ENCODE results near the gene KIAA0232.
"Not testable (repeated sequence)": the region's sequence is repeated elsewhere in the genome, so short reads cannot be mapped to it uniquely, and the experiment has no call there.

KIAA0232 gene

GRCh38 chr4:6782147-6782845, at the start of gene KIAA0232:
Gene KIAA0232, plus strand, starts transcription at chr4:6782727. Its CDS starts 41,727 bp downstream, at chr4:6824454.
- DNase-seq: peak; percentile 69 to 85 (median 80)

DNA sequence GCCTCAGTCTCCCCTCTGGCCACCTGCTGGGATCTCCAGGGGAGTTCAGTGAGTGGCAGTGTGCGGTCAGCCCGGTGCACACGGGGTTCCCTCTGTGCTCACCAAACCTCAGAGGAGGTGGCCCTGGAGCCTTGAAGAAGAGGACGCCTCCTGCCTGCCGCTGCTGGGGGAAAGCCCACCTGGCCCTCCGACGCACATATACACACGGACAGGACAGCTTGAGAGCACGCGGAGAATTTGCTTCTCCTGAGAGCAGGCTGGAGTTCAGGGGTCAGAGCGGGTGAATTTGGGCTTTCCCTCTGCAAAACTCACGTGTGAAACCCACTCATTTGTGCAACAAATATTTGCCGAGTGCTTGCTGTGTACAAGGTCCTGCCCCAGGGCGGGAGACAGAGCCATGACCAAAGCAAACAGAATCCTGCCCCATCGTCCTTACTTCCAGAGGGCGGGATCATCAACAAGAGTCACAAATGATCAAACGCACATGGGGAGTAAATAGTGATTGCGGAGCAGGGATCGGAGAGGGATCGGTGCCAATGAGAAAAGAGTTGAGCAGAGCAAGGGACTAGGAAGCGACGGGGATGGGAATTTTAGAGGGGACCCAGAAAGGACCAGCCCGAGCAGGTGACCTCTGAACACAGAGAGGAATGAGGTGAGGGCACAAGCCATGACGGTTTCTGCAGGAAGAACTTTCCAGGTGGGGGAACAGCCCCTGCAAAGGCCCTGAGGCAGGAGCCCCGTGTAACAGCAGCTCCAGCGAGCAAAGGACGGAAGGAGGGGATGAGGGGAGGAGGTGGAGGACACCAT, 49.0 kb upstream of the KIAA0232 start:
- no peak for DNase-seq

DNA sequence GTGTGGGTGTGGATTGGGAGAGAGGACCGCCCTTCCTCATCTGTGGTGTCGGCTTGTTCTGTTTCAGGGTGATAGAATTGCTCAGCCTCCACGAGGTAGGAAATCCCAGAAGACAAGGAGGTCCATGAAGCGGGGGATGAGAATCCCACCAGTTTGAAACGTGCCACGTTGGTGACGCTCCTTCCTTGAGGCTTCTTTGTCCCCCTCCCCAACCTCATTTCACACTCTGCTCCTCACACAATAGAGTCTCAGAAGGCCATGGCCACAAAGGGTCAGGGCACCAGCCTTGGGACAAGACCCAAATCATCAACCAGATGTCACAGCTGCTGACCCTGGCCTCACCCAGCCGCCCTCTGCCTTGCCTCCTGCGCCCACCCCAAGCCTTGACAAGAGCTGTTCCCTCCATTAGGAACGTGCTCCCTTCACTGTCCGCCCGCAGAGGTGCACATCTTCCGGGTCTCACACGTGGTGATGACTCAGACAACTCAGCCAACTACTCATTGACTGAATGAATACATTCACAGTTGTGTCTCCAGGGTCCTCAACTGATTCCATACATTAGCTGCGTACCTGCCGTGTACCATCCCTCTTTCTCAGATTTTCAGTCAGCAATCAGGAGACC, 48.3 kb upstream of the KIAA0232 start:
- DNase-seq: no peak

DNA sequence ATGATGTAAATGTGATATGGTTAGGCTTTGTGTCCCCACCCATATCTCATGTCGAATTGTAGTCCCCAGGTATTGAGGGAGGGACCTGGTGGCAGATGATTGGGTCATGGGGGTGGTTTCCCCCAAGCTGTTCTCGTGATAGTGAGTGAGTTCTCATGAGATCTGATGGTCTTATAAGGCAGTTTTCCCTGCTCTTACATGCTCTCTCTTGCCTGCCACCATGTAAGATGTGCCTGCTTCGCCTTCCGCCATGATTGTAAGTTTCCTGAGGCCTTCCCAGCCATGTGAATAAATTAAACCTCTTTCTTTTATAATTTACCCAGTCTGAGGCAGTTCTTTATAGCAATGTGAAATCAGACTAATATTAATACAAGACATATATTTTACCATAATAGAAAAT, 42.6 kb upstream of the KIAA0232 start:
- DNase-seq: no peak

GRCh38 chr4:6740347-6740746, 42.2 kb upstream of the KIAA0232 start:
- no peak for DNase-seq

- no peak for DNase-seq
These were observed 40.0 kb upstream of the KIAA0232 start for GRCh38 chr4:6742507-6742906.

- no peak for DNase-seq
These were observed 39.5 kb upstream of the KIAA0232 start for GRCh38 chr4:6742989-6743388.

DNA sequence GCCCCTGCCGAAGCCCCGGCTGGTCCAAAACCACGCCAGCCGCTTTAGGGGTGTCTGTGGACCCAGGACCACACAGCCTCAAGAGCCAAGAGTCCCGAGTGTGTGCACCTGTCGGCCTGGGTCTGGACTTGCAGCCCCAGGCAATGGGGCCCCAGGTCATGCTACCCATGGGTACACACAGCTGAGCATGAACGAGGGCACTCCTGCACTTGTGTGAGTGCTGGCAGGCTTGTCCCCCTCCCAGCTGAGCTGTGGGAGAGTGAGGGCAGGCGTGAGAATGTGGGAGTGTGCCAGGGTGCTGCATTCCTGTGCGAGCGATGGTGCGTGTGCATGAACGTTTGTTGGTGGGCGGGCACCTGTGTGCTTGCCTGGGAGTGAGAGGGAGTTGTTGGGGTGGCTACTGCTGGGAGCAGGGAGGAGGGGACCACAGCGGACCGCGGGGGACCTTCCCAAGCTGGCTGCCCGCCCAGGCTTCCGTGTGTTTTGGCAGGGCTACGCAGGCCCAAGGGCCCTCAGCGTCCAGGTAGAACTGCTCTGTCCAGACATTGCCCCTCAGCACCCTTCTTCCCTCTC, 35.7 kb upstream of the KIAA0232 start:
- DNase-seq: no peak

GRCh38 chr4:6747294-6748051, 35.1 kb upstream of the KIAA0232 start:
- DNase-seq: no peak

DNA sequence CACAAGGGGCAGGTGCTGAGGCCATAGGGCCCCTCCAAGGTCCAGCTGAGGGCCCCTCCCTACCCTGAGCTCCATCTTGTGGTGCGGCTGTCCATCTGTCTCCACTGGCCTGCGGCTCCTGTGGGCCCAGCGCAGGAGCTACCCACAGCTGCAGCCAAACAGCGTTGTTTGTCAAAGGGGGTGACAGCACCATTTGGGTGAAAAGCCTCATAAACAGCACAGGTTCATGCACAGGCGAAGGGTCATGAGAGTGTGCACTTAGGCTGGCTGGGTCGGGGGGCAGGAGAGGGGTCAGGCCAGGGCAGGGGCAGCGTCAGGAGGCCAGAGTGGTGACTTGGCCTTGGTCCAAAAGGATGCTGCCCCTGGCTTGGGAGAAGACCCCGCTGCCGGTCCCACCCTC, 34.2 kb upstream of the KIAA0232 start:
- no peak for DNase-seq

DNA sequence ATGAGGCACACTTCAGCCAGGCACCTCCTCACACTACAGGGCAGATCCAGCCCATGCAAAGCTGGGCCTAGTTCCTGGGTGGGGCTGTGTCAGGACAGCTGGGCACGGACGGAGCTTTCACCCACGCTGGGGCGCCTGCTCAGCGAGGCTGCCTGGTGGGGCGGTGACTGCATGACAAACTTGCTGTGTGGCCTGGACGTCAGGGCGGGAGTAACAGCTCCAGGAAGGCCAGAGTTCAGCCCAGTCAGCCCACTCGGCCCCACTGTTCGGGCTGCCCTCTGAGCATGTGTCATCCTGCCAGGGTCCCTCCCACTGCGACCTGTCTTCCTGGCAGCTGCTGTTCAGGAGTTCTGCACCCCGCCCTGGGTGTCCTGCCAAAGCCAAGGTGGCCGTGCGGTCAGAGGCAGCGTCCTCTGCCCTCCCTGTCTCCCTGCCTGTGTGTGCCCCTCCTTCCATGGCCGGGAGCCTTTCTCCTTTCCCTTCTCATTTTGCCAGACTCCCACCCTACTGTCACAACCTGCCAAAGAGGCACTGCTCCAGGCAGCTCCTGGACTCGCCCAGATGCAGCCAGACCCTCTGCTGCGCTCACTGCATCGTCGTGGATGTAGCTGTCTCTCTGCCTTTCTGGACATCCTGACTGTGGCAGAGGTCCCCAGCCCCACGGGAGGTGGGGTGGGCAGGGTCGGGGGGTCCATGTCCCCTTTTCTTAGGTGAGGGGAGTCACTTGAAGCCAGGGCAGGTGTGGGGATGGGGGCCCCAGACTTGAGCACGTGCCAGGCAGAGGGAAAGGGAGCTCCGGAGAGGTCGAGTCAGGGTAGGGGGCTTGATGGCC, 33.0 kb upstream of the KIAA0232 start:
- DNase-seq: no peak

- DNase-seq: no peak
These were observed 32.0 kb upstream of the KIAA0232 start for GRCh38 chr4:6750286-6751221.

DNA sequence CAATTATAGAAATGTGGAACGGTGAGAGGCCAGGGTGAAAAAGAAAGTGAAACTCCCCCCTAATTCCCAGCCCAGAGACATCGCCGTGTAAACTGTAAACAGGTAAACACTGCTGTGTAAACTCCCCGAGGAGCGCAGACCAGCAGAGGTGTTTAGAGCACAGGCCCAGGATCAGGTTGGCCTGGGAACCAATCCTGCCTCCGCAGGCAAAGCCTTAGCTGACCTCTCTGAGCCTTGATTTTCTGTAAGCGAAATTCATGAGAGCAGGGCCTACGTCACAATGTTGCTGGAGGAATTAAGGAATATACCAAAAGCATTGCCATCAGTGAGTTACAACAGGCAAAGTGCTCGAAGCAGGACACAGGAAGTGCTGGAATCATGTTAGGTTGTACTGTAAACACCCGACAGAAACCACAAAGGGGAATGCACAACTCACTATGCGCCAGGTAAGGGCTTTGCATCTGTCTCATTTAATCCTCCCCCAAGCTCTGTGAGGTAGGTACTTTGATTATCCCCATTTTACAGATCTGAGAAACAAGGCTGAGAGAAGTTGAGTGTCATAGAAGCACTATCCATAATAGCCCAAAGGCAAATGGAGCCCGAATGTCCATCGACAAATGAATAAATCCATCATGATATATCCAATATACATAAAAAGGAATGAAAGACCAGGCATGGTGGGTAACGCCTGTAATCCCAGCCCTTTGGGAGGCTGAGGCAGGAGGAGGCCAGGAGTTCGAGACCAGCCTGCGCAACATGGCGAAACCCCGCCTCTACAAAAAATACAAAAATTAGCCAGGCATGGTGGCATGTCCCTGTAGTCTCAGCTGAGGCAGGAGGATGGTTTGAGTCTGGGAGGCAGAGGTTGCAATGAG, 30.7 kb upstream of the KIAA0232 start:
- no peak for DNase-seq

GRCh38 chr4:6752486-6752829, 30.1 kb upstream of the KIAA0232 start:
- no peak for DNase-seq

DNA sequence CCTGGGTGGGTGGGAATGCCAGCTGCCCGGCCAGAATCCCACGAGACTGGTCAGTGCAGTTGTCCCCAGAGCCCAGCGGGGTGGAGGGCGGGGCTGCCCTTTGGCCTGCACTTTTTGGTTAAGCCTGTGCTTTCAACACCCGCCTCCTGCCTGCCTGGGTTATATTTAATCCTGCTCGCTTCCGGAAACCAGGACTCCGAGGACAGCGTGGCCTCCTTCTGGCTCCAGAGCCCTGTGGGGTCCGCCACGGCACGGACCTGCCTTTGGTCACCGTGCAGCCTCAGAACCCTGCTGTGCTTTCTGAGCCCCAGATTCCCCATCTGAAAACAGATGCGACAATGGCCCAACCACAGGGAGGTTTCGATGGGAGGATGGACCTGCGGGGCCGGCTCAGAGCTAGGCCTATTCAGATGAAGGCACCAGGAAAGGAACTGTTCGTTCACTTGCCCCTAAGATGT, 29.4 kb upstream of the KIAA0232 start:
- no peak for DNase-seq

DNA sequence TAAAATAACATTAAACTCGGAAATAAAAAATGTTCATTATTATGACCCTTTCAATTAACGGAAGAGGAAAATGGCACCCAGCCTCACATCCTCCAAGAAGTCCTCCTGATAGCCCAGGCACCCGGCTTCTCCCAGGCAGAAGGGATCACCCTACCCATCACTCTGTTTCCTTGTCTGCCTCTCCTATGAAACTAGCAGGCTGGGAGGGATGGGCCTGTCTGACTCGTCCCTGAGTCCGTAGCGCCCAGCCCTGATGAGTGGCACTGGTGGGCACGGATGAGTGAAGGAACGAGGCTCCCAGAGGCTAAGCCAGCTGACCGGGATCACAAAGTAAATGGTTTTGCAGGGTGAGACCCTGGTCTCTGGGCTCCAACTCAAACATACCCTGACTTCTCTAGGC, 28.6 kb upstream of the KIAA0232 start:
- no peak for DNase-seq

DNA sequence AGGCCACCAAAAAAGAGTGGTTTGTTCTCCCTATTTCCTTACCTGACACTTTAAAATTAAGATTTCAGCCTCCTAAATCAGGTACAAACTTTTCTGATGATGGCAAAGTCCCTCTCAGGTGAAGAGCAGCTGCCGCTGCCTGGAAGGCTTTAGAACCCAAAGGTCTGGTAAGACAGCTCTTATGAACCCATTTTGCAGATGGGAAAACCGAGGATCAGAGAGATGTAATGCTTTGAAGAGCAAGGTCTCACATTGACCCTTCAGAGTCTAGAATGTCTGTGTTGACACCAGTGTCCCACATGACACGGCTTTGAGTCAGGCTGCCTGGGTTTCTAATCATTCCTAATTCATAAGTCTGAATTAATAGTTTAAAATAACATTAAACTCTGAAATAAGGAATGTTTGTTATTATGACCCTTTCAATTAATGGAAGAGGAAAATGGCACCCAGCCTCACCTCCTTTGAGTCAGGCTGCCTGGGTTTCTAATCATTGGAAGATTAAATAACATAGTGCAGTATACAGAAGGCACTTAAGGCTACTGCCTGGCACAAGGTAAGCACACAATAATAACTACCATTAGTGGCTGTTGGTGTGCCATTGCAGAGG, 27.9 kb upstream of the KIAA0232 start:
- no peak for DNase-seq

DNA sequence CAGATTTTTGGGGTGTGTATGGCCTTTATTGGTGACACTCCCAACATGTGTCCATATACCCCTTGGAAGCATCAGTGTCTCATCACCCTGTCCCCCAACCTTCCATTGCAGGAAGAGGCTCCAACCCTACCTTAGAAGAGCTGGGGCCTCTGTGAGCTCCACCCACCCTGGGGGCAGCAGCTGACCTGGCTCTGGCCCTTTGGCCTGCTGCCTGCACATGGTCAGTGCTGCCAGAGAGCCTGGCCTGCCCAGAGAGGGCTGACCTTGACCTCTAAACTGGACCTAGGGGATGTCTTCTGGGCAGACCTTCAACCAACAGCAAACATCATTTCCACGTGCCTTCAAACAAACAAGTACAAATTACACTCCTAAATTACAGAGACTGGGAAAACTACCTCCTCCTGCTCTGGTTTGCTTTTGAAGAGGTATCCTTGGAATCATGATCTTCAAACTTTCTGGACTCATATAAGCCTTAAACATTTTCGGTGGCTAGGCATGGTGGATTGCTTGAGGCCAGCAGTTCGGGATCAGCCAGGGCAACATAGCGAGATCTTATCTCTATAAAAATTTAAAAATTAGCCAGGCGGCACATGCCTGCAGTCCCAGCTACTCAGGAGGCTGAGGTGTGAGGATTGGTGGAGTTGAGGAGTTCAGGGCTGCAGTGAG, 27.3 kb upstream of the KIAA0232 start:
- DNase-seq: no peak

DNA sequence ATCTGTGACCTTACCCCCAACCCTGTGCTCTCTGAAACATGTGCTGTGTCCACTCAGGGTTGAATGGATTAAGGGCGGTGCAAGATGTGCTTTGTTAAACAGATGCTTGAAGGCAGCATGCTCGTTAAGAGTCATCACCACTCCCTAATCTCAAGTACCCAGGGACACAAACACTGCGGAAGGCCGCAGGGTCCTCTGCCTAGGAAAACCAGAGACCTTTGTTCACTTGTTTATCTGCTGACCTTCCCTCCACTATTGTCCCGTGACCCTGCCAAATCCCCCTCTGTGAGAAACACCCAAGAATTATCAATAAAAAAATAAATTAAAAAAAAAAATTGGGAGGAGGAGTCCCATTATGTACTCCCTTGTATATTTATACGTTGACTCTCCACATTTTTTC, 26.2 kb upstream of the KIAA0232 start:
- not testable (repeated sequence) for DNase-seq
